ENCODE data around the gene PXDC1. TPM values are rescaled to one million over a fixed set of nuclear protein-coding genes. Genes with fewer than 3 reads are reported as not detected.

Gene PXDC1
- total RNA-seq, 4 donors from 2014 or later = 73.5 to 102 (median 82.7) TPM

- peak overlapping the region; percentile 93 to 100 (median 100) for H3K27ac ChIP-seq
- DNase-seq = no peak
- H3K9me3 ChIP-seq = no peaks in the 10 kb centered on the region
- 28 to 34% methylated on average over 15 to 21 of the region's 22 CpGs for WGBS, 2 donors
- H3K4me3 ChIP-seq (replicated peaks in 1 of 3) = peak overlapping the region in 2 of 3 donors; percentile 77 to 92
- peaks cover 25% of the 10 kb centered on the region in 2 donors for H3K4me1 ChIP-seq
- intact Hi-C loops (cut with DNase I) = loop anchor here (2.0 to 5.0 kb wide), 2 partner anchors 50 to 72 kb away; no protein-coding TSS in a partner anchor
- H3K27me3 ChIP-seq = no peaks in the 10 kb centered on the region
- TF ChIP-seq POLR2A (IDR thresholded peaks at IDR 0.05) (no peak), CTCF (IDR thresholded peaks at IDR 0.05) (no peak)
- H3K36me3 ChIP-seq = no peaks in the 10 kb centered on the region
Measured at GRCh38 chr6:3752531-3753227, 1.2 kb upstream of the PXDC1 start.

GRCh38 chr6:3751730-3752530 is 417 bp upstream of the PXDC1 start:
- WGBS, 2 donors = 1% methylated on average over 9 to 22 of the region's 104 CpGs
- intact Hi-C loops (cut with DNase I) = loop anchor here (2.0 to 5.0 kb wide), 2 partner anchors 50 to 73 kb away; no protein-coding TSS in a partner anchor
- no peaks in the 10 kb centered on the region for H3K36me3 ChIP-seq
- H3K4me3 ChIP-seq (replicated peaks in 1 of 3) = peak overlapping the region; percentile 50 to 92 (median 77)
- peak in 4 of 6 experiments; percentile 33 to 58 (median 52) for TF ChIP-seq CTCF (IDR thresholded peaks at IDR 0.05)
- TF ChIP-seq POLR2A (IDR thresholded peaks at IDR 0.05) = peak; percentile 83 to 93
- no peaks in the 10 kb centered on the region for H3K27me3 ChIP-seq
- H3K4me1 ChIP-seq = peaks cover 28 to 32% of the 10 kb centered on the region in 2 donors
- DNase-seq = peak; percentile 93 to 95
- no peaks in the 10 kb centered on the region for H3K9me3 ChIP-seq
- H3K27ac ChIP-seq = peak overlapping the region; percentile 93 to 100 (median 100)

- H3K36me3 ChIP-seq = no peaks in the 10 kb centered on the region
- DNase-seq = peak; percentile 92 to 93
- intact Hi-C loops (cut with DNase I) = loop anchor here (5.0 kb wide), 1 partner anchor 52 kb away; no protein-coding TSS in a partner anchor
- TF ChIP-seq CTCF (IDR thresholded peaks at IDR 0.05) = no peak
- TF ChIP-seq POLR2A (IDR thresholded peaks at IDR 0.05) = peak; percentile 79 to 93
- H3K4me1 ChIP-seq = peaks cover 36 to 47% of the 10 kb centered on the region in 2 donors
- H3K27ac ChIP-seq = peak overlapping the region; percentile 93 to 100 (median 100)
- H3K9me3 ChIP-seq = no peaks in the 10 kb centered on the region
- no peaks in the 10 kb centered on the region for H3K27me3 ChIP-seq
- 1 to 2% methylated on average over 21 to 33 of the region's 74 CpGs for WGBS, 2 donors
- H3K4me3 ChIP-seq (replicated peaks in 1 of 3) = peak overlapping the region; percentile 50 to 92 (median 77)
Measured at GRCh38 chr6:3750317-3751076, 1.0 kb downstream of the PXDC1 start.

- intact Hi-C loops (cut with DNase I) = loop anchor here (5.0 to 10.0 kb wide), 5 partner anchors 52 to 405 kb away; no protein-coding TSS in a partner anchor
- H3K4me1 ChIP-seq = peaks cover 36 to 52% of the 10 kb centered on the region in 2 donors
- no peaks in the 10 kb centered on the region for H3K27me3 ChIP-seq
- no peak for TF ChIP-seq CTCF (IDR thresholded peaks at IDR 0.05)
- no peak for TF ChIP-seq POLR2A (IDR thresholded peaks at IDR 0.05)
- no peaks in the 10 kb centered on the region for H3K36me3 ChIP-seq
- 25 to 64% methylated on average over 7 of the region's 7 CpGs for WGBS, 2 donors
- peak; percentile 57 to 59 for DNase-seq
- no peaks in the 10 kb centered on the region for H3K9me3 ChIP-seq
- H3K27ac ChIP-seq = peak overlapping the region; percentile 93 to 100 (median 100)
- H3K4me3 ChIP-seq (replicated peaks in 1 of 3) = peak overlapping the region; percentile 50 to 92 (median 77)
Measured at GRCh38 chr6:3749977-3750316, 1.6 kb downstream of the PXDC1 start.

Data from thyroid gland (tissue), 4 donors.